ENCODE measurements around the gene TMPRSS11E. TPM values are rescaled to one million over a fixed set of nuclear protein-coding genes. Genes with fewer than 3 reads are reported as not detected.

Gene TMPRSS11E
- polyA plus RNA-seq, 4 donors = 0.04 to 0.27 (median 0.10) TPM; not detected in 1

Other genes with a start within 250 kb of the TMPRSS11E start
- under 1 TPM in 2 of 4 donors, not detected in 2; 0.12 to 0.27 TPM for gene TMPRSS11B, start 201.8 kb upstream of the TMPRSS11E start, polyA plus RNA-seq
- gene YTHDC1, start 97.4 kb upstream of the TMPRSS11E start, polyA plus RNA-seq = 100 to 1,000 TPM in 1 of 4 donors, 10 to 100 TPM in 3; 30.2 to 123 (median 34.2) TPM
- 100 to 1,000 TPM in 3 of 4 donors, not detected in 1; 121 to 974 (median 229) TPM for gene UGT2B17, start 128.9 kb downstream of the TMPRSS11E start, polyA plus RNA-seq
- gene UGT2B15, start 223.2 kb downstream of the TMPRSS11E start, polyA plus RNA-seq = 10 to 100 TPM in 2 of 4 donors, 1 to 10 TPM in 2; 2.5 to 94.3 (median 12.1) TPM